LNCaP clone FGC (cell line): Measurements from ENCODE around the gene BDH2.
A peak's percentile ranks its signal among the peaks of the same experiment; 100 is the strongest.

Source experiments
- DNase-seq: peaks from one replicate; pipeline ENCODE4 v3.0.0-alpha.2; 2011; ENCODE audit warnings: low read depth
- H3K4me3 ChIP-seq: 2 replicates; pipeline ENCODE4 v1.5.1; 2011; ENCODE audit warnings: mild to moderate bottlenecking, low read depth, low read length, control low read depth
- TF ChIP-seq, protein P1 (sequence below): IDR thresholded peaks from 2 replicates; pipeline ENCODE4 v1.5.1; 2012; ENCODE audit warnings: mild to moderate bottlenecking; ENCODE audit not compliant: control insufficient read depth, insufficient read depth; ENCODE audit errors: extremely low read depth

The BDH2 gene

DNA sequence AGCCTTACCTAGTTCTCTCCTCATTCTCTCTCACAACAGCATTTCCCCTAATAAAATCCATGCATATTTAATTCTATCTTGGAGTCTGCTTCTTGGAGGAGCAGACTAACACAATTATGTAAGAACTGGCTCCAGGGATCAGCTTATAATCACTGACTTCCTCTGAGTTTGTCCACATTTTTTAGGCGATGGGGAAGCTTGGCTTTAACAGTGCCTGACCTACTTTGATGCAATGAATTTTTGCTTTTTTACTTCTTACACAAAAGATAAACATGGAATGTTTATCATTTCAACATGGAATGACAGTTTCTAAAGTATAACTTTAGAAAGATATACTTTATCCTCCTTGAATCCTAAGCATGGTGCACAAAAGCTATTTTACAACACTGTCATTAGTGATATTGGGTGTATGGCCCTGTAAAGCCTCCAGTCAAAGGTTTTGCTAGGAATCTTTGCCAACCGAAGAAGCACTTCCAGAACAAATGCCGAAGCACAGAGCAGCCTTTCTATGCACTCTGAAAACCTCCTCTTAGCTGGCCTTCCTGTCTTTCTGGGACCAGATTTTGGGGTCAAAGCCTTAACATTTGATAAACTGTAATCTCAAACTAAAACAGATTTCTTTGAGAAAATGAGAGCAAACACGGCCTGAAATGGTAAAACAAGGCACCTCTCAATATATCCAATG is 736 bp downstream of the BDH2 start:
- TF ChIP-seq, protein P1, sequence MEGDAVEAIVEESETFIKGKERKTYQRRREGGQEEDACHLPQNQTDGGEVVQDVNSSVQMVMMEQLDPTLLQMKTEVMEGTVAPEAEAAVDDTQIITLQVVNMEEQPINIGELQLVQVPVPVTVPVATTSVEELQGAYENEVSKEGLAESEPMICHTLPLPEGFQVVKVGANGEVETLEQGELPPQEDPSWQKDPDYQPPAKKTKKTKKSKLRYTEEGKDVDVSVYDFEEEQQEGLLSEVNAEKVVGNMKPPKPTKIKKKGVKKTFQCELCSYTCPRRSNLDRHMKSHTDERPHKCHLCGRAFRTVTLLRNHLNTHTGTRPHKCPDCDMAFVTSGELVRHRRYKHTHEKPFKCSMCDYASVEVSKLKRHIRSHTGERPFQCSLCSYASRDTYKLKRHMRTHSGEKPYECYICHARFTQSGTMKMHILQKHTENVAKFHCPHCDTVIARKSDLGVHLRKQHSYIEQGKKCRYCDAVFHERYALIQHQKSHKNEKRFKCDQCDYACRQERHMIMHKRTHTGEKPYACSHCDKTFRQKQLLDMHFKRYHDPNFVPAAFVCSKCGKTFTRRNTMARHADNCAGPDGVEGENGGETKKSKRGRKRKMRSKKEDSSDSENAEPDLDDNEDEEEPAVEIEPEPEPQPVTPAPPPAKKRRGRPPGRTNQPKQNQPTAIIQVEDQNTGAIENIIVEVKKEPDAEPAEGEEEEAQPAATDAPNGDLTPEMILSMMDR = no peak
- DNase-seq = no peak

DNA sequence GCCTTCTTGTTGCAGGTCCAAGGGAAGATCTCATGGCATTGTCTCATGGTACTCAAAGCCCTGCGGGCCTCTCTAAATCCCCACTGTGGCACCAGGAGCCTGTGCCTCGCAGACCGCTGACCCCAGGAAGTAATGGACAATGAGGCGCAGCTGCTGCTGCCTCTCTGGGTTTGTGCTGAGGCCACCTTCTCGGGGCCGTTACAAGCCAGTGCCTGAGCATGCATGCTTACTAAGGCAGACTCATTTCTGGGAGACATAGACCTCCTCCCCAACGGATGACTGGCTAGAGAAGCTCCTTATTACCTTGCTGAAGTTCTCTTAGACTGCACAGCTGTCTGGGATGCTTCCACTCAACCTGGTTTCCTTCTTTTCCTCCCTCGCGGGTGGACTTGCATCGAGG is 1.3 kb downstream of the BDH2 start:
- no peak overlapping the region for H3K4me3 ChIP-seq
- TF ChIP-seq, protein P1 = no peak

More for the DNA sequence above, 736 bp downstream of the BDH2 start:
- peak overlapping the region; percentile 46 for H3K4me3 ChIP-seq

DNA sequence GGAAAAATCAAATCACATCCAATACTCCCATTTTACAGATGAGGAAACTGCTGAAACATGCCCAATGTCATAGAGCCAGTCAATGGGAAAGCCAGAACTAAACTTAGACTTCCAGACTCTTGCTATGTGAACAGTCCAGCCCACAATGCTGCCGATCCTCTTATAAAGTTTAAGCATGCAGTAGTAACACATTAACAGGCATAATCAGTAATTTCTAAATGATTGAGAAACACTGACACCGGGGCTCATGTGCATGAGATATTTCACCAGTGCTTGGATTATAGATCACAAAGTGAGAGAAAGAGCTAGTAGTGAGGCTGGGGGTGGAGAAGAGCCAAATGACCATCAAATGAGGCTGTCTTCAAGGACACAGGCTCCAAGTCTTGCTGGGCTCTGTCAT is 2.5 kb downstream of the BDH2 start:
- no peak overlapping the region for H3K4me3 ChIP-seq
- TF ChIP-seq, protein P1 = no peak
- DNase-seq = no peak

More for the DNA sequence above, 1.3 kb downstream of the BDH2 start:
- no peak for DNase-seq

DNA sequence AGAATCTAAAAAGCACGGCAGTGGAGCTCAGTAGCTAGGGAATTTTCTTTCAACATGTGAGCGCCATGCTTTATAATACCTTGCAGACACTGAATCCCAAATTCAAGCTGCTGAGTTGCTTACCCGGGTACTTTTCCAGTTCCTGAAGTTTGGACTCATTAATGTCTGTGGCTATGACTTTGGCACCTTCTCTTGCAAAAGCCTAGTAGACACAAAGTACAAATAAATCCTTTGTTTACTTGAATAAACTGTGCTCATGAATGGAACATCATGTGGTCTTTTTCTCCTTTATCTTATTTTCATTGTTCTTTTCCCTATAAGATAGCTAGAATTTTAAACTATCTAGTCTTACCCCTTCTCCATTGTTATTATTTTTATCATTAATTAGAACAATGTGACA is 4.6 kb downstream of the BDH2 start:
- TF ChIP-seq, protein P1 = no peak
- H3K4me3 ChIP-seq = no peak overlapping the region
- no peak for DNase-seq

DNA sequence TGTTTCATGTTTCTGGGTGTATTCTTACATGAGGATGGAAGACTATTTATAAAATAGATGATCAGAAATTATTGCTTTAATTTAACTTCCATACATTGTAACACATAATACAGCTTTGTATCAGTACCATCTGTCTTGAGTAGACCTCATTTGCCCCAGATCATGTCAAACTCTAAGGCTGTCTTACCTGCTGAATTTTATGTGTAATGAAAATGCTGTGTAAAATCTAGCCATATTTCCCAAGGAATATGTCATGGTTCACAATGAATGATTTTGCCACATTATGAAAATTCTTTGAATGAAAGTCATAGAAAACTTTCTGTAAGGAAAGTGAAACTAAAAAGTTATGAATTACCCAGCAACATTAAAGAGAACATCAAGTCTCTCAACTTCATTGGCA is 7.4 kb downstream of the BDH2 start:
- TF ChIP-seq, protein P1 = no peak
- no peak for DNase-seq
- no peak overlapping the region for H3K4me3 ChIP-seq

DNA sequence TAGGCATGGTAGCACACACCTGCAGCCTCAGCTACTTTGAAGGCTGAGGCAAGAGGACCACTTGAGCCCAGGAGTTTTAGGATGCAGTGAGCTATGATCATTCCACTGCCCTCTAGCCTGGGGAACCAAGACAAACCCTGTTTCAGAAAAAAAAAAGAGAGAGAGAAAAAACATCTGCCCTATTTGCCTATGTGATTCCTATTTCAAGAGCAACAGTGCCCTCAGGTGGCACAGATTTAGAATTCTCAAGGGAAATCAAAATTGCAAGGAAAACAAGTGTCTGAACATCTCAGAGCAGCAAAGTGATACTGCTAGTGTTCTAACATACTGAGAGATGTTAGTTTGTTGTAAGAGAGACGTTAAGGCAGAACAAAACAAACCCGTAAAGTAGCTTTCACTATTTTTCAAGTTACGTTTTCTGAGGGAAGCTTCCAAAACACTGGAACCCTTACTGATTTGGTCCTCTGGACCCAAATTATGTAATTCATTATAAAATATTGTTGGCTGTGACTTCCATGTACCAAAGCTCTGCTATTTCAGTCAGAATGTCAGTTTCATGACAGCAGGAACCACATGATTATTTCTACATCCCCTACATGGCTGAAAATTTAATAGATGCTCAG is 7.9 kb downstream of the BDH2 start:
- H3K4me3 ChIP-seq = no peak overlapping the region
- DNase-seq = peak; percentile 55
- TF ChIP-seq, protein P1 = peak; percentile 77
